GM18508 (cell line): ENCODE results near the gene MRPL27.

Source experiments
- ATAC-seq: cut with Tn5 transposase; IDR thresholded peaks from one replicate; pipeline ENCODE4 v1.9.1; 2021; ENCODE audit warnings: moderate number of reproducible peaks; ENCODE audit not compliant: insufficient read depth, unreplicated experiment

Gene MRPL27

DNA sequence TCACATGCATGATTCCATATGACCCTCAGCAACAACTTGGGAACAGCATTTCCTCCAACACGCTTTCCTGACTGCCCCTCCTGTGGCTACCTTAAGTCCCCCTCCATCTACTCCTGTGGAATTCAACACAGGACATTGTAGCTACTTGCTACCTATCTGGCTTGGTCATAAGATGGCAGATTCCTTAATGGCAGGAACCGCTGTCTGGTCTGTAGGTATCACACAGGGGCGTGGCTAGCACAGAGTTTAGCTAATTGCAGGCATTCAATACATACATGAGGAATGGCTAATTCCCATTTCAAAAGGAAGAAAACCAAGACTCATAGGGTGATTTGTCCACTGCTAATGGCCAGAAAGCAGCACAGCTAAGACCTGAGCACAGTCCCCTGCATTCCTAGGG lies 15.7 kb upstream of the MRPL27 start:
- no peak for ATAC-seq

GRCh38 chr17:50386510-50386909 lies 13.5 kb upstream of the MRPL27 start:
- no peak for ATAC-seq

DNA sequence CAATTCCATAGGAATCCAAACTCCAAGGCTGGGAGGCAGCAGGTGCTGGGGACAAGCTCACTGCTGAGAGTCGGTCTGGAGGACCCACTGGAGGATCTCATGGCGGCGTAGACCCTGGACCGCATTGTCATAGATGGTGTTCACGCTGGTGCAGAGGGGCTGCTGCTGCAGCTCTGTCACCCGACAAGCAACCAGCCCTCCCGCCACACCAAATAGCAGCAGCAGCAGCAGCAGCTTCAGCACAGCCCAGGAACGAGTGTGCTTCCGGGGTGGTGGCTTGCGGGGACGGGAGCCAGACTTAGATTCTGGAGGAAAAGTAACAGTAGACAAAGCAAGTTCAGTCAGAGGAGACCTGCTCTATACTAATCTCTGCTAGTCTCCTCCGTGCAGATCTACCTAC lies 9.9 kb upstream of the MRPL27 start:
- ATAC-seq: no peak

DNA sequence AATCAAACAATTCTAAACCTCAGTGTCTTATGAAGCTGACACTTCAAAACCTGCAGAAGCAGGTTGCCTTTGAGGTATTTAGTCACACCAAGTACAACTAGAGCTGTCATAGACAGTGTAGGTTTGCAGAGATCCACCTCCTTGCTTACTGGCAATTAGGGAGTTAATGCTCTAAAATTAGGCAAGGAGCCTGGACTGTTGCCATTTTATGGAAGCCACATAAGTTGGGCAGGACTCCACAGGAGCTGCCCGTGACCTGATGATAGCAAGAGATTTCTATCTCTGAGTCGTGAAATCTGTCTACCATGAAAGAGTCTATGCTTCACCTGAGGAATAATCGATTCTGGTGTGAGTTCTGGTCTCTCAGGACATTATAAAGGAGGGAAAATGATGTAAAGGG lies 8.9 kb upstream of the MRPL27 start:
- ATAC-seq: no peak

- ATAC-seq: no peak
Observed at GRCh38 chr17:50381260-50381815, 8.4 kb upstream of the MRPL27 start.

GRCh38 chr17:50380369-50381259 lies 7.6 kb upstream of the MRPL27 start:
- ATAC-seq: no peak

GRCh38 chr17:50379351-50380132 lies 6.6 kb upstream of the MRPL27 start:
- ATAC-seq: no peak

- ATAC-seq: no peak
Observed at GRCh38 chr17:50375858-50376538, 3.0 kb upstream of the MRPL27 start.

DNA sequence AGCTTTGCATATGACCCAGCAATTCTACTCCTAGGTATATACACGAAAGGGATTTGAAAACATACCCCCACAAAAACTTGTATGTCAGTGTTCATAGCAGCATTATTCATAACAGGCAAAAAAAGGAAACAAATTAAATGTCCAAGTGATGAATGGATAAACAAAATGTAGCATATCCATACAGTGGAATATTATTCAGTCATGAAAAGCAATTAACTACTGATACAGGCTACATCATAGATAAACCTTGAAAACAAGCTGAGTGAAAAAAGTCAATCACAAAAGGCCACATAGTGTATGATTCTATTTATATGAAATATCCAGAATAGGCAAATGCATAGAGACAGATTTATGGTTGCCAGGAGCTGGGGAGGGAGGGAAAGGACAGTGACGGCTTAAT lies 721 bp upstream of the MRPL27 start:
- ATAC-seq: no peak

- no peak for ATAC-seq
Observed at GRCh38 chr17:50372222-50372757, 694 bp downstream of the MRPL27 start.

- no peak for ATAC-seq
Observed at GRCh38 chr17:50371526-50371925, 1.5 kb downstream of the MRPL27 start.

DNA sequence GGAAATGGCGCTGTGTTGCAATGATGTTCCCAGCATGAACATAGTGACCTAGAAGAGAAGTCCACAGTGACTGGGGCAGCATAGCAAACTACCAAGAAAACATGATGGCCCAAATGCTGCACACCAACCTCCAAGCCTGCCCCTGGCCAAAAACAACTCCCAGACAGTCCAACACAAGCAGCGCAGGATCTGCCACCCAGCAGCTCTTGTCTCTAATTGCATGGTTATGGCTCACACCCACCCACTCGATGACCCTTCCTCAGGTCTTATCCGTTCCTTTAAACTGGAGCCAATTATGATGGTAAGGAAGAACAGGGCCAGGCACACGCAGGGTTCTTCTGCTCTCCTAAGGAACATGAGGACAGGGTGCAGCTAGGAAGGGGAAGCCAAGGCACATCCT lies 2.9 kb downstream of the MRPL27 start:
- ATAC-seq: no peak

DNA sequence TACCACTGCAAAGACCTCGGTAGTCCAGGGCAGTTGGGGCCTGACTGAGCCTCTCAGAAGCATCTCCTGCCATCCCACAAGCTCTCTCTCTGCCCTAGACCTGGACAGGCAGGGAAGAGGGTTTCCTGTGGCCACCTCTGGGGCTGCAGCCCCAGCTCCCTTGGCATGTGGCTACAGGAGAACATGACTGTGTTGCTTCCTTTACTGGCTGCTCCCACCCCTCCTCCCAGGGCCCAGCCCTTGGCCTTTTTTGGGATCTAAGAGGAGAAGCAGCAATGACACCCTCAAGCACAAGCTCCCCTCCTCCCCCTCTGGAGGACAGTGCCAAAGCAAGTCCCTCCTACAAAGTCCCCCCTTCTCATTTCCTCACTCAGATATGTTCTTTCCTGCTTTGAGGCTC lies 5.6 kb downstream of the MRPL27 start:
- ATAC-seq: no peak

- ATAC-seq: no peak
Observed at GRCh38 chr17:50365649-50366393, 7.2 kb downstream of the MRPL27 start.

- ATAC-seq: no peak
Observed at GRCh38 chr17:50365165-50365564, 7.8 kb downstream of the MRPL27 start.

DNA sequence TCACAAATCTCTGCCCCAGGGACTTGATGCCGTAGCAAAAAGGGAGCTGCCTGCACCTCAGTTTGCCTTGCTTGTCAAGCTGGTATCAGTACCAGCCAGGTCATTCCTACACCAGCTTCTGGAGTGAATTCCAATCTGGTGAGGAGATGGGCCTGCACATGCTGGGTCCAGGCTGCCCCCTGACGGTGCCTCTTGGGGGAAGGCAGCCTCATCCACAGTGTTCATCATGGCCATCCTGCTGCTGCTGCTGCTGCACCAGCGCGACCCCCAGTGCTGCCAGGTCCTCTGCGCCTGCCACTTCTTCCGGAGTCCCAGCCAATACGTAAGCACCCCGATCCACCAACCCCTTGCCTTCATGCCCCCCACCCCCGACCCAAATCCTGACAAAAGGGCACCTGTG lies 8.3 kb downstream of the MRPL27 start:
- ATAC-seq: no peak

GRCh38 chr17:50364061-50364458 lies 8.9 kb downstream of the MRPL27 start:
- no peak for ATAC-seq

DNA sequence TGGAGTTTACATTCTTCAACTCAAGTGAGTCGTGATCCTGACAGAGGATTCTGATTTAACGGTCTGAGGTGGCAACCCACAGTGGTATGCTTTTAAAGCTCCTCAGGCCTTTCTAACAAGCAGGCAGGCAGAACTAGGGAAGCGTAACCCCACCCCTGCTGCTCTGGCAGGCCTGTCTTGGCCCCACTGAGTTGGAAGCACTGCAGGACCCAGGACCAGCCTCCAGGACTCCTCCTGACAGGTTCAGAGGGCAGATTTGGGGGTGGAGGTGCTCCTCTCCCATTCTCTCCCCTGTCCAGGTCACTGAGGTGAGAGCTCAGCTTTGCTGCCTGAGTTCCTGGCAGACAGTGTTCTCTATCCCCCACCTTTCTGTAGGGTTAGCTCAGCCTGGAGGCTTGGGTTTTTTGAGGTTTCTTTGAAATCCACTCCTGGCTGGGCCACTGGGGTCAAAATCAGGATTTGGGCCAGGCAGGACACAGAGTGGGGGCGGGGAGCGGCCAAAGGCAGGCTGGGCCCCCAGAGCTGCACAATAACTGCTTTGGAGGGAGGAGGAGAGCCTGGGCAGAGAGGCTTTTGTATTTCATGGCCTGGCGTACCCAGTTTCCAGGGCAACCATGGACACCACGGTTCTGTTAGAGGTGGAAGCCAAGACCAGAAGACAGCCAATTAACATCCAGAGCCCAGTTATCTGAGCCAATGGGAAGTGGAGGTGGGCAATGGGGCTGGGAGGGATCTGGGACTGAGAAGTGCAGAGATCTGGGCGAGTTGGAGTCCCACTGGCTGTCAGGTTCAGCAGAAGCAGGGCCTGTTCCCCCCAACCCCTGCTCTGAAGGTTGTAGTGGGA lies 9.5 kb downstream of the MRPL27 start:
- ATAC-seq: no peak

DNA sequence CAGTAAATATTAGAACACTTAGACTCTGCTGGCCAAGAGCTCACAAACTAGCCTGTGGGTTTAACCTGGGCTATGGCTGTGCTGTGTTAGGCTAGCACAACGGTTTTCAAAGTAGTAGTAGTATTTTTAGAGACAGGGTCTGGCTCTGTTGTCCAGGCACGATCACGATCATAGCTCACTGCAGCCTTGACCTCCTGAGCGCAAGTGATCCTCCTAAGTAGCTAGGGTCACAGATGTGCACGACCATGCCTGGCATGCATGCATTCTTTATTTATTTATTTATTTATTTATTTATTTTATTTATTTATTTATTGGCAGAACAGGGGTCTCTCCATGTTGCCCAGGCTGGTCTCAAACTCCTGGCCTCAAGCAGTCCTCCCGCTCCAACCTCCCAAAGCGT lies 10.3 kb downstream of the MRPL27 start:
- no peak for ATAC-seq
